ENCODE results near the gene CDK6.

CDK6 gene

DNA sequence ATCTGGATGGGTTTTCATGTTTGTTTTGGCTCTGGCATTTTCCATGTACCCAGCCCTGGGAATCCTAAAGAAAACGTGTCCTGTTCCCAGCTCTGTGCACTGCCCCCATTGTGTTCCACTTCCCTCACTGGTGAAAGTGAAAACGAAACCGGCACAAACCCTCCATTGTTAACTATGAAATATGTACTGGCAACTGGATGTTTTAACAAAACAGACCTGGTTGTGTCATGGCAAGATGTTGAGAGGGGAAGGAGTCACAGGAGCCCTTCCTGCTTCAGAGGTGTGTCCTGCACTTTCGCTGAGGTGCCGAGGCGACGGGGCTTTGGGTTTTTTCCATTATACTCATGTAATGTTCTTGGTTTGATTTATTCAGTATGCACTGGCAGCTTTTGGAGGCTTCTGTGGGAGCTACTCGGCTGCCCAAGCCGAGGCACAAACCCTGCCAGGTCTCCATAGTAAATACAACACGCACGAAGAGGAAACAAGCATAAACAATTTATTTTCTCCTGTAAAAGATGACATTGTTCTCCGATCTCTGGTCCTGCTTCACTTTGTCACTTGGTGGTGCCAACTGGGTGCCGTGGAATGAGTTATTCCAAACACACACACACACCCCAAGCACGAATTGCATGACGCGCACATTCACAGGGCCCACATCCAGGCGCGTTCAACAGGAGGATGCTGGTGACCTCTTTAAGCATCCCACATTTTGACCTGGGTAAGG, 118.2 kb downstream of the CDK6 start:
- in situ Hi-C loops (cut with HindIII; ENCODE audit: low pct_ligation_motif_present, low sequenced_read_pairs): no loop called here
- Histone ChIP-seq H3K36me3 (replicated peaks) (peaks cover 6% of the 10 kb centered on the region), H3K27me3 (replicated peaks) (no peaks in the 10 kb centered on the region), H3K27ac (peak overlapping the region; percentile 79), H3K4me3 (ENCODE audit: low read depth, low read length) (peak overlapping the region; percentile 40)
- TF ChIP-seq CTCF (IDR thresholded peaks at IDR 0.05; ENCODE audit: low read depth, low read length, missing control alignments): no peak
- peak; percentile 77 for DNase-seq

DNA sequence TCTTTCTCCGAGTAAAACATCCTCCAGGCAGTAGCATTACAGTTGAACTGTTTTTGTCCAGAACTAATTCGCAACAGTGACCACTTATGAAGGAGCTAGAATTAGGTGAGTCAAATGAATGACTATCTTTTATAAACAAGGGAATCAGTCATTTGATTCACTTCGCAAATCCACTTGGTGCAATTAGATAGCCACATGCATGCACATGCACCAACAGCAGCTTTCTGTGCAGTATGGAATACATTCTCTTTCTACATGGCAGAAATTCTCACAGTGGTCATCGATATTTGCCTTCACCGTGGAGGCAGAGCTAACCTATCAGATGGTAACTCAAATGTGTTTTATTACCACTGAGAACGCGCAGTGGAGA, 118.8 kb downstream of the CDK6 start:
- peak; percentile 25 for DNase-seq
- peak overlapping the region; percentile 40 for H3K4me3 ChIP-seq (ENCODE audit: low read depth, low read length)
- H3K36me3 ChIP-seq (replicated peaks): peaks cover 6% of the 10 kb centered on the region
- TF ChIP-seq CTCF (IDR thresholded peaks at IDR 0.05; ENCODE audit: low read depth, low read length, missing control alignments): no peak
- H3K27ac ChIP-seq: peak overlapping the region; percentile 79
- in situ Hi-C loops (cut with HindIII; ENCODE audit: low pct_ligation_motif_present, low sequenced_read_pairs): no loop called here
- no peaks in the 10 kb centered on the region for H3K27me3 ChIP-seq (replicated peaks)

DNA sequence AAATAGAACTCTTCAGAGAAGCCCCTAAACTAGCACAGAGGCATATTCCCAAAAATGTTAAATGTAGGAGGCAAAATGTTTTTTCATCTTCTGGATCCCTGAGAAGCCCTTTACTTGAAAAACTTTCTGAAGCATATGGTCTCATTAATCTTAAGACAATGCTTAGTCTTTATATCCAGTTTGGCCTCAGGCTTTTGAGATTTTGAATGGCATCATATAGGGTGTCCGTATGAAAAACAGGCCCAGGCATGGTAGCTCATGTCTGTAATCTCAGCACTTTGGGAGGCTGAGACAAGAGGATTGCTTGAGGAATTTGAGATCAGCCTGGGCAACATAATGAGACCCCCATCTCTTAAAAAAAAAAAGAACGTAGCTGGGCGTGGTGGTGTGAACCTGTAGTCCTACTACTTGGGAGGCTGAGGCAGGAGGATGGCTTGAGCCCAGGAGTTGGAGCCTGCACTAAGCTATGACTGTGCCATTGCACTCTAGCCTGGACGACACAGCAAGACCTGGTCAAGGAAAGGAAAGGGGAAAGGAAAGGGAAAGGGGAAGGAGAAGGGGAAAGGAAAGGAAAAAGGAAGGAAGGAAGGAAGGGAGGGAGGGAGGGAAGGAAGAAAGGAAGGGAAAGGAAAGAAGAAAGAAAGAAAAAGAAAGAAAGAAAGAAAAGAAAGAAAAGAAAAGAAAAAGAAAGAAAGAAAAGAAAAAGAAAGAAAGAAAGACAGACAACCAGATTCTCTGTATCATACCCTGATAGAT, 119.4 kb downstream of the CDK6 start:
- in situ Hi-C loops (cut with HindIII; ENCODE audit: low pct_ligation_motif_present, low sequenced_read_pairs): no loop called here
- Histone ChIP-seq H3K27me3 (replicated peaks) (no peaks in the 10 kb centered on the region), H3K36me3 (replicated peaks) (peaks cover 6% of the 10 kb centered on the region), H3K4me3 (ENCODE audit: low read depth, low read length) (no peak overlapping the region), H3K27ac (peak overlapping the region; percentile 79)
- no peak for TF ChIP-seq CTCF (IDR thresholded peaks at IDR 0.05; ENCODE audit: low read depth, low read length, missing control alignments)
- no peak for DNase-seq

DNA sequence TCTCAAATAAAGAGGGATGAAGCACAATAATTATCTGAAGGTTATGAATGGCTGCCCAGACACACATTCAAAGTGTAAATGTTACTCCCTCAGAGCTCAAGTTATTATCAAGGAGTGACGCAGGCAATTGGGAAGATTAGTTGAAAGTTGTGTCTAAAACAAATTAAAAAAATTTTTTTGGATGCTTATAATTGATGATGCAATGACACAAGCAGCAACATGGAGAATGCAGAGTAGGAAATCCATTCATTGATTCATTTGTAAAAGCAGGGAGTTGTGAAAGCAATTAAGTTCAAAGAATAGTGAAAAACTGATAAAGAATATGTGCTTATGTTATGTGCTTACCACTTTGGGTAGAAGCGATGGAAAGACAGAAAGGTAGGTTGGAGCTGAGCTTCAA, 120.4 kb downstream of the CDK6 start:
- DNase-seq: no peak
- no peak overlapping the region for H3K4me3 ChIP-seq (ENCODE audit: low read depth, low read length)
- no peaks in the 10 kb centered on the region for H3K27me3 ChIP-seq (replicated peaks)
- TF ChIP-seq CTCF (IDR thresholded peaks at IDR 0.05; ENCODE audit: low read depth, low read length, missing control alignments): no peak
- H3K36me3 ChIP-seq (replicated peaks): peaks cover 4% of the 10 kb centered on the region
- H3K27ac ChIP-seq: no peak overlapping the region
- in situ Hi-C loops (cut with HindIII; ENCODE audit: low pct_ligation_motif_present, low sequenced_read_pairs): no loop called here

DNA sequence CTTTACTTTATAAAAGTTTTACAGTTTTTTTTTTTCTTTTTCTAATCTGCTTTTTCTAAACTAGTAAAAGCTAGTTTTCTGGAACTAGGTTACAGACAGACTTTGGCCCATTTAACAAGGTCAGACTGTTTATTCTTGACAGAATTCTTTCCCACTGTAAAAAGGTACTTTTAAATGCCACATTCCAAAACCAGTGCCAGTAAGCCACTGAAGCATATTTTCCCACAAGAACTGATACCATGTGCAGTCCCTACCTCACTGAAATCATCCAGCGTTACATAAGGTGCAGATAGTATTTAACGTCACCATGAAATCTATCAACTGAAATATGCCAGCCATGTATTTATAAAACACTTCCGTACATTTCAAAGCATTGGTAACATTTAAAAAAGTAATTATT, 121.6 kb downstream of the CDK6 start:
- in situ Hi-C loops (cut with HindIII; ENCODE audit: low pct_ligation_motif_present, low sequenced_read_pairs): no loop called here
- no peak overlapping the region for H3K4me3 ChIP-seq (ENCODE audit: low read depth, low read length)
- no peaks in the 10 kb centered on the region for H3K27me3 ChIP-seq (replicated peaks)
- peaks cover 5% of the 10 kb centered on the region for H3K36me3 ChIP-seq (replicated peaks)
- no peak overlapping the region for H3K27ac ChIP-seq
- DNase-seq: no peak
- TF ChIP-seq CTCF (IDR thresholded peaks at IDR 0.05; ENCODE audit: low read depth, low read length, missing control alignments): no peak
